K562 treated with DMSO at 1 percent for 12 hours (cell line): Measurements from ENCODE around the gene MAP4K5. TPM values are rescaled to one million over a fixed set of nuclear protein-coding genes. Genes with fewer than 3 reads are reported as not detected.

ENCODE experiments used
- total RNA-seq: library from RNA; unstranded; fragments of 300-600 nt; gene quantifications from 2 replicates; pipeline ENCODE4 v1.2.3, GENCODE V29; 2022; ENCODE audit not compliant: insufficient read depth

The MAP4K5 gene
- 6.7 and 10.1 TPM in 2 replicates for total RNA-seq

GRCh38 chr14:50532502-50533240 is at the start of gene MAP4K5:
Gene MAP4K5 (minus strand): TSS chr14:50532569. CDS start chr14:50532049, 520 bp downstream.

GRCh38 chr14:50559990-50560930 is 27.9 kb upstream of the MAP4K5 start, which contains the start of gene ATL1:
Gene ATL1 (plus strand): TSS chr14:50560145. CDS start chr14:50560266, 121 bp downstream.

DNA sequence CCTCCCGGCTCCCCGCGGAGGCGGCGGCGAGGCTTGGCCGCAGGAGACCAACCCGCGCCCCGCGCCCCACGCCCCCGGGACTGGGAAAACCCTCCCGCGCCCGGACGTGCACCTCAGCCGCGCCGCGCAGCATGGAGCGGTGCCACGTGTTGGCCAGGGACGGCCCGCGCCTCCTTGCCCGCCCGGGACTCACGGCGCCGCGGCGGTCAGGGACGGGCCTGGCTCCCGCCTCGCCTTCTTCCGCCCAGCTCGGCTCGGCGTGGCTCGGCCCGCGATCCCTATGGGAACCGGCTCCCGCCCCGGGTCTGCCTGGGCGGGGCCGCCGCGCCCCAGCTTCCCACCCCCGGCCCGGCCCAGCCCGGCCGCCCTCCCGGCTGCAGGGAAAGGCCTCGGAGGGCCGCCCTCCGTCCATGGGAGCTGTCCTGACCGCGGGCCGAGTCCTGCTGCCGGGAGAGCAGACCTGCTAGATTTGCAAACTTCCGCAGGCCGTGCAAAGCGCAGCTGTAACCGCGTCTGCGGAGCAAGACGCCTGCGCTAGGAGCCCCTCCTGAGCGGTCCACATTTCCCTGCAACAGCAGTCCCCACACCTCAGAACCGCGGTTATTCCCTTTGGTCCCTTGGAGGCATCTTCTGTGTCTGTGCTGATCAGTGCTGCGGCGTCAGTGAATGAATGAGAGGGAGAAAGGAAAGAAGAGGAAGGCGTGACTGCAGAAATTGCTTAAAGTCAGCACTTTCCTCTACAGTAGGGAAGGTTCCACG is 135.6 kb downstream of the MAP4K5 start, which contains the start of gene CDKL1:
CDKL1 (minus strand) TSS at position 251 of the 759 bp plus-strand sequence. CDS start 1,013 bp downstream, outside the sequence.

Other genes with a start within 250 kb of the MAP4K5 start
- 5.1 and 8.7 TPM in 2 replicates for gene L2HGDH, start 220.3 kb downstream of the MAP4K5 start, total RNA-seq
- 3.2 and 5.8 TPM in 2 replicates for gene DMAC2L, start 220.2 kb downstream of the MAP4K5 start, total RNA-seq
- 0.88 and 1.2 TPM in 2 replicates for gene CDKL1, start 135.7 kb downstream of the MAP4K5 start, total RNA-seq
- 0.39 and 0.88 TPM in 2 replicates for gene ATL1, start 27.6 kb upstream of the MAP4K5 start, total RNA-seq
- gene SAV1, start 135.7 kb upstream of the MAP4K5 start, total RNA-seq, result 8.6 and 22.5 TPM in 2 replicates